K562 (cell line): ENCODE results near the gene HDAC9.

Experiments used
- KAT2B ChIP-seq: IDR thresholded peaks from one replicate; pipeline ENCODE4 v1.6.1; 2012; ENCODE audit warnings: low read depth, mild to moderate bottlenecking, control low read depth, inconsistent platforms, low read length, moderate library complexity
- NFRKB ChIP-seq: fragments of 450-650 bp; IDR thresholded peaks from 2 replicates; pipeline ENCODE4 v1.6.1; 2016; ENCODE audit warnings: low read depth
- PHB2 ChIP-seq: fragments of 450-650 bp; IDR thresholded peaks from 2 replicates; pipeline ENCODE4 v1.6.1; 2017; ENCODE audit warnings: low read depth
- SP1 ChIP-seq: sonication (generic); formaldehyde crosslinking; IDR thresholded peaks from 2 replicates; pipeline ENCODE4 v1.8.1; 2022; ENCODE audit warnings: mild to moderate bottlenecking, missing genetic modification reagents

DNA sequence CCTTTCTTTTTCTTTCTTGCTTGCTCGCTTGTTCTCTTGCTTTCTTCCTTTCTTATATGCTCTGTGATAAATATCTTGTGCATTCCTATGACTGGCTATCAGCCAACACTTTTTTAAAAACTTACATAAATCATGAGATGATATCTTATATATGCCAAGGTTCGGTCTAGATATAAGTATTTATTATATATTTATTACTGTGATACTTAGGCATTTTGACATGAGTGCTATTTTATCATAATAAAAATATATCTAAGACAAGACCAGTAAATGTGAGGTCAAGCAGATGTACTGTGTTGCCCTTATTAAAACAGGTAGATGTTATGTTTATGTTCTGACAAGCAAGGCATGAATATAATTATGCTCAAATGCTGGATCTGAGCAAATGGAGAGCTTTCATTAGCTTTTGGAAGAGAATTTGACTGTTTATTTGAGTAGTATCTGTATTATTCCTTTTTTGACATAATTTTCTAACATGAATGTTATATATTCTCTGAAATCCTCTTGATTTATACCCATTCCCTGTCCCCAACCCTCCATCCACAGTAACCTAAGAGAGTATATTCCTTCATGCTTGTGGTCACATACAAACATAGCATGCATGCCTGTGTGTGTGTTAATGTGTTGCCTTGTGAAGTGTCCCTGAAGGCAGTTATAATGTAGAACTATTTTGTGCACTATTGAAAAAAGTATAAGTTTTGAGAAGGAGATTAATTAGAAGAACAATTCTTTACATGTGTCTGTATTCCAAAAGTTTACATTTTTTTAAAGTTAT, 158.0 kb downstream of the HDAC9 start:
- TF ChIP-seq KAT2B (no peak), SP1 (no peak), PHB2 (no peak), NFRKB (no peak)
